Measurements from ENCODE around the gene STAG3.

Gene STAG3

GRCh38 chr7:100156331-100157068 lies 21.2 kb upstream of the STAG3 start:
- no peak for DNase-seq

- no peak for DNase-seq
These were observed 20.7 kb upstream of the STAG3 start for GRCh38 chr7:100157069-100157333.

GRCh38 chr7:100157334-100158228 lies 20.1 kb upstream of the STAG3 start:
- no peak for DNase-seq

- DNase-seq: peak in 1 of 2 experiments; percentile 63
These were observed 19.3 kb upstream of the STAG3 start, which contains the start of gene TRAPPC14 for GRCh38 chr7:100158229-100159098. TRAPPC14 (minus strand) TSS chr7:100158723; CDS start chr7:100158499, 224 bp downstream.

- no peak for DNase-seq
These were observed 18.6 kb upstream of the STAG3 start for GRCh38 chr7:100159099-100159623.

- no peak for DNase-seq
These were observed 17.7 kb upstream of the STAG3 start for GRCh38 chr7:100160067-100160466.

- DNase-seq: no peak
These were observed 14.6 kb upstream of the STAG3 start for GRCh38 chr7:100163006-100163531.

- no peak for DNase-seq
These were observed 13.8 kb upstream of the STAG3 start for GRCh38 chr7:100163871-100164270.

GRCh38 chr7:100166317-100166940 lies 11.3 kb upstream of the STAG3 start:
- no peak for DNase-seq

- no peak for DNase-seq
These were observed 10.5 kb upstream of the STAG3 start for GRCh38 chr7:100166970-100167911.

- no peak for DNase-seq
These were observed 9.8 kb upstream of the STAG3 start for GRCh38 chr7:100167912-100168323.

GRCh38 chr7:100169147-100169850 lies 8.4 kb upstream of the STAG3 start:
- DNase-seq: no peak

- no peak for DNase-seq
These were observed 7.4 kb upstream of the STAG3 start for GRCh38 chr7:100170101-100170897.

GRCh38 chr7:100171087-100171681 lies 6.5 kb upstream of the STAG3 start:
- DNase-seq: no peak

GRCh38 chr7:100171840-100172239 lies 5.9 kb upstream of the STAG3 start:
- no peak for DNase-seq

- DNase-seq: no peak
These were observed 3.8 kb upstream of the STAG3 start for GRCh38 chr7:100173806-100174495.

GRCh38 chr7:100174582-100174981 lies 3.1 kb upstream of the STAG3 start:
- no peak for DNase-seq

GRCh38 chr7:100175296-100175935 lies 2.3 kb upstream of the STAG3 start:
- no peak for DNase-seq

Data from cerebellar nuclear complex (tissue), 1 donor.